Measurements from ENCODE around the gene XIRP2. TPM values are rescaled to one million over a fixed set of nuclear protein-coding genes. Genes with fewer than 3 reads are reported as not detected.

The XIRP2 gene
- total and polyA plus RNA-seq, 10 of the 15 experiments (the other 5 are each of a cell fraction or from before 2014, with no cell fraction given), result 0.03 TPM; not detected in 9

- TF ChIP-seq CUX1 (IDR thresholded peaks at IDR 0.05; ENCODE audit: insufficient replicate concordance, low read depth, low read length) (no peak), NFYA (IDR thresholded peaks at IDR 0.05; ENCODE audit: borderline replicate concordance, low read depth, low read length) (no peak), FOXM1 (IDR thresholded peaks at IDR 0.05; ENCODE audit: low read depth, low read length) (no peak), YBX1 (IDR thresholded peaks at IDR 0.05) (no peak), BHLHE40 (IDR thresholded peaks at IDR 0.05; ENCODE audit: borderline replicate concordance in 1 of 2, low read depth in 2 of 2, low read length in 1 of 2) (no peak), MXI1 (IDR thresholded peaks at IDR 0.05; ENCODE audit: low read depth, low read length) (no peak), RAD51 (IDR thresholded peaks at IDR 0.05) (no peak)
Observed at GRCh38 chr2:167265004-167265403, 376.7 kb downstream of the XIRP2 start (continued).

DNA sequence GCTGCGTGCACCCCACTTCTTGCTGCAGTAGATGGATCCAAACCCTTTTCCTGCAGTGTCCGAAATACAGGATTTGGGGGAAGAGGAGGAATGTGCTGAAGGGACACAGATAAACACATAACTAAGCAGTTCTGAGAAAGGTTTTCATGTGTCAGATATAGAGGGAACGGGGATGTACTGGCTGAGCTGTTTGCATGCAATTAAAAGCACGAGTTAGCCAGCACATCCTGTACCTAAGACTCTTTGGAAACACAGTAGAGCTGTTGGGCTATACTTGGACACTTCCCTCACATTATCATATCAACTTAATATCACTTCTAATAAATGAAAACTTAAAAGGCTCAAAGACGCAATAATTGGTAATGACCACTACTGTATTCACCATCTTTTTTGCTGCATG is 377.4 kb downstream of the XIRP2 start:
- Histone ChIP-seq H3K9ac (ENCODE audit: control insufficient read depth, insufficient read depth, low read length) (no peak overlapping the region), H3K4me2 (ENCODE audit: control insufficient read depth, insufficient read depth) (no peak overlapping the region), H3K36me3 (ENCODE audit: control insufficient read depth in 2 of 2, insufficient read depth in 2 of 2, low read length in 1 of 2) (no peaks in the 10 kb centered on the region), H3K4me3 (no peak overlapping the region), H3K4me1 (ENCODE audit: control insufficient read depth, insufficient read depth, low read length) (no peaks in the 10 kb centered on the region), H3K27ac (ENCODE audit: control insufficient read depth, insufficient read depth) (no peak overlapping the region), H3K79me2 (ENCODE audit: control insufficient read depth, insufficient read depth, low read length) (no peaks in the 10 kb centered on the region), H3K27me3 (replicated peaks in 1 of 2; ENCODE audit: control insufficient read depth in 2 of 2, insufficient read depth in 2 of 2, low read length in 1 of 2) (no peaks in the 10 kb centered on the region; a peak in 1 of 4 replicates), H2AFZ (ENCODE audit: control insufficient read depth, low read depth, low read length) (no peak overlapping the region), H4K20me1 (ENCODE audit: control insufficient read depth, insufficient read depth) (no peaks in the 10 kb centered on the region), H3K9me3 (replicated peaks; ENCODE audit: control insufficient read depth, insufficient read depth, low read length) (no peaks in the 10 kb centered on the region)
- ChIA-PET SMC1A (ENCODE audit: uncharacterized antibody, unreplicated experiment) (no interaction called here), CTCF (no interaction called here), RAD21 (ENCODE audit: unreplicated experiment) (no interaction called here), POLR2A (no interaction called here)
- no TSS peak for BruUV-seq (replicated peaks)
- intact Hi-C loops (cut with micrococcal nuclease; ENCODE audit: unreplicated experiment) (no loop called here), in situ Hi-C loops (cut with MboI) (no loop called here)
- ATAC-seq, result no peak
- WGBS (ENCODE audit: insufficient coverage, insufficient replicate concordance, low lambda C conversion rate, missing lambda C conversion rate), result 19% methylated on average over 5 of the region's 5 CpGs
- DNase-seq (ENCODE audit: low read depth, low spot score), result no peak
- FAIRE-seq, result no peak
- TF ChIP-seq ZNF384 (IDR thresholded peaks at IDR 0.05; ENCODE audit: borderline replicate concordance, low read depth, low read length) (no peak), SUPT20H (IDR thresholded peaks at IDR 0.05; ENCODE audit: borderline replicate concordance, control insufficient read depth, low read depth, low read length) (no peak), CUX1 (IDR thresholded peaks at IDR 0.05; ENCODE audit: insufficient replicate concordance, low read depth, low read length) (no peak), LARP7 (IDR thresholded peaks at IDR 0.05) (no peak)
- TF ChIP-seq, protein P1, sequence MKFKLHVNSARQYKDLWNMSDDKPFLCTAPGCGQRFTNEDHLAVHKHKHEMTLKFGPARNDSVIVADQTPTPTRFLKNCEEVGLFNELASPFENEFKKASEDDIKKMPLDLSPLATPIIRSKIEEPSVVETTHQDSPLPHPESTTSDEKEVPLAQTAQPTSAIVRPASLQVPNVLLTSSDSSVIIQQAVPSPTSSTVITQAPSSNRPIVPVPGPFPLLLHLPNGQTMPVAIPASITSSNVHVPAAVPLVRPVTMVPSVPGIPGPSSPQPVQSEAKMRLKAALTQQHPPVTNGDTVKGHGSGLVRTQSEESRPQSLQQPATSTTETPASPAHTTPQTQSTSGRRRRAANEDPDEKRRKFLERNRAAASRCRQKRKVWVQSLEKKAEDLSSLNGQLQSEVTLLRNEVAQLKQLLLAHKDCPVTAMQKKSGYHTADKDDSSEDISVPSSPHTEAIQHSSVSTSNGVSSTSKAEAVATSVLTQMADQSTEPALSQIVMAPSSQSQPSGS (IDR thresholded peaks at IDR 0.05; ENCODE audit: low read length), result no peak
